GM15510 (cell line): ENCODE measurements around the gene SERPINH1.

Experiments used
- POLR2A ChIP-seq: IDR thresholded peaks from 3 replicates; pipeline ENCODE4 v1.6.1; 2011; ENCODE audit warnings: borderline replicate concordance; ENCODE audit not compliant: insufficient read length; ENCODE audit errors: extremely low read depth

SERPINH1 gene

DNA sequence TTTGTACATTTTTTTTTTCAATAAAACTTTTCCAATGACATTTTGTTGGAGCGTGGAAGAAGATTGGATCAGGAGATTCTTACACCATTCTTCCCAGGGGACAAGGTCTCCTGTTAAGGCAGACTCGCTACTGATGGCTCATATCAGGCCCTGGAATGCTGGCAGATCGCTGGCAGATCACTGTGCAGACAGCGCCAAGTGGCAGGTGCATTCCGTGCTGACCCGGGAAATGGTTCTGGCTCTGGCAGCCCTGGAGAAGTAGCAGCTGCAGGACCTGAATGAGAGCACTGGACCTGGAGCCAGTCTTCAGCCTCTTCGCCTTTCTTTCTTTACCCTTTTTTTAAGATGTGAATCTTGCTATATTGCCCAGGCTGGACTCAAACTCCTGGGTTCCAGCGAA, 10.7 kb downstream of the SERPINH1 start:
- TF ChIP-seq POLR2A: no peak

- no peak for TF ChIP-seq POLR2A
Observed at GRCh38 chr11:75574698-75575602, 12.9 kb downstream of the SERPINH1 start.

DNA sequence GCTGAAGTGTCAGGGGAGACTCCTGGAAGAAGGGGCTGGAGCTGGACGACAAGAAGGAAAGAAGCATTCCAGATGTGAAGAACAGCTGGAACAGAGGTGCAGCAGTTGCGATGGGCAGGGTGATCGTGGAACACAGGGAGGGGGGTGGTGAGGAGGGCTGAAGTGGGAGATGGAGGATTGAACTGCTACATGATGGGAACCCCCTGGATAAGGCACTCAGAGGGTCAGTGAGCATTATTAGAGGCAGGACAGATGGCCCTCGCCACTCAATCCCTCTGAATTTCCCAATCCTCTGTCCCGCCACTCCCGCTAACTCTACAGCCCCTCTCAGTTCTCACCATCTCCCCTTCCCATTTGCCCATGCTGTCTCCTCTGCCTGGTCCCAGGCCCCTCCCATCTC, 14.0 kb downstream of the SERPINH1 start:
- no peak for TF ChIP-seq POLR2A

DNA sequence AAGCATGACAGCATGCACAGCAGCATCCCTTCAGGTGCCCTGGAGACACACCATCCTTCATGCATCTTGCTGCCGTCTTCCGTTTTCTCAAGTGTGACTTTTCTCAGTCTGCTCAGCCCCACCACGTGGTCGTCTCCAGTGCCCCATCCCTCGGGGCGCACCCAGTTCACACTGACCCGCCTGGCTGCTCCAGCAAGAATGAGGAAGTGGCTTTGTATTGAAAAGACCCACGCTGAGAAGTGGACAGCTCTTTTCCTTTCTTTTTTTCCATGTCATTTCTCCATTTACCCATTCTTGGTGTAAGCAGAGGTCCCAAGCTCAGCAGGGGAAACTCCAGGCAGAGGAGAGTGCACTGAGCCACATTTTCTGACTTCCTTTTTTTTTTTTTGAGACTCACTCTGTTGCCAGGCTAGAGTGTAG, 14.5 kb downstream of the SERPINH1 start:
- TF ChIP-seq POLR2A: no peak

- TF ChIP-seq POLR2A: no peak
Observed at GRCh38 chr11:75577207-75577606, 15.2 kb downstream of the SERPINH1 start.

GRCh38 chr11:75578977-75579376, 16.9 kb downstream of the SERPINH1 start:
- TF ChIP-seq POLR2A: no peak

DNA sequence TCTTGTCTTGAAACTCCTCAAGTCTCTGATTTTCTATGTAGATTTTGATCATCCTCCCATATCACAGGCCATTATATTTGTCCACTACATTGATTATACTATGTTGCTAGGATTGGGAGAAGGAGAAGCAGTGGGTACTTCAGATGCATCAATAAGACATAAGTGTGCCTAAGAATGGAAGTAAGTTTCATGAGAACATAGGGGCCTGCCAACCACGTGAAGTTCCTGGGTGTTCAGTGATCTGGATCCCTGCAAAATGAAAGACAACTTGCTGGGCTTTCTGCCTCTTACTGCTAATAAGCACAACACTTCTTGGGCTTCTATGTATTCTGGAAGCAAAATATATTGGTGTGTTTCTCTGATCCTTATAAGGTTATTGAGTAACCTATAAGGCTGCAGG, 17.8 kb downstream of the SERPINH1 start:
- TF ChIP-seq POLR2A: no peak

GRCh38 chr11:75582506-75582894, 20.4 kb downstream of the SERPINH1 start:
- no peak for TF ChIP-seq POLR2A

GRCh38 chr11:75582895-75583717, 21.1 kb downstream of the SERPINH1 start:
- TF ChIP-seq POLR2A: peak; percentile 41

DNA sequence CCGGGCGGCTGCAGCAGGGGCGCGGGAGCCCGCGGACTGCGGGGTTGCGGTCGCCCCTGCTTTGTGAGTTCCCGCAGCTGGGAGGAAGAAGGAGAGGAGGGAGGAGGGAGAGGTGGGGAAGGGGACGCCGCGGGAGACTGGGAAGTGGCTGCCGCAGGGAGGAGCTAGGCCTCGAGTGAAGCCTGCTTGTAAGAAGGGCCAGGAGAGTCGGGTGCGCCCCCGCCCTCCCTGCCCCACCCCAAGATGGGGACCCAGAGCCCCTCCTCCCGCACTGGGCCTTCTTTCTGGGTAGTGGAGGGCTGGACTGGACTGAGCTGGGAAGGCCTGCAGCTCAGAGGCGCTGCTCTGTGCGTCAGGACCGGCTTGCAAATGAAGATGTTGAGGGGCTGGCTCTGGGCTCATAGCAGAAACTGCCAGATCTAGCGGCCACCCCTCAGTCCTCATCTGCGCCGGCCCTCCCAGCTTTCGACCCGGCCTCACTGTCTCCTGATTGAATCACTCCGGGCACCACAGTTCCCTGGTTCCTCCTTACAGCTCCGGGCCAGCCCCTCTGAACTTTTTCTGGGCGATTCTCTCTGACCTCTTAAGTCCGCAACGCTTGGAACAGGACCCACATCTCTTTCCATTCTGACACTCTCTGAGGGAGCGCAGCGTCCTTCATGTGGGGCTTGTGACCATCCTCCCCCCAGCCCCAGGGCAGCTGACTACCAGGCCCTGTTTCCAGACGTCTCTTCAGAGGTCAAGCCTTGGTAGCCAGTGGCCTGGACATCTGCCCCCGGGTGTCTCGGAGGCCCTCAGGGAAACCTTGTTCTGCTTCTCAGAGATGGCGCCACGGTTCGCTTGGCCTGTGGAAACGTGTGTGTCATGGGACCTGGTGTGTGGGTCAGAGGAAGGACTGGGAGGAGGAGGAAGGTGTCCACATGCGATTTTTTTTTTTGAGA, 21.9 kb downstream of the SERPINH1 start:
- no peak for TF ChIP-seq POLR2A

DNA sequence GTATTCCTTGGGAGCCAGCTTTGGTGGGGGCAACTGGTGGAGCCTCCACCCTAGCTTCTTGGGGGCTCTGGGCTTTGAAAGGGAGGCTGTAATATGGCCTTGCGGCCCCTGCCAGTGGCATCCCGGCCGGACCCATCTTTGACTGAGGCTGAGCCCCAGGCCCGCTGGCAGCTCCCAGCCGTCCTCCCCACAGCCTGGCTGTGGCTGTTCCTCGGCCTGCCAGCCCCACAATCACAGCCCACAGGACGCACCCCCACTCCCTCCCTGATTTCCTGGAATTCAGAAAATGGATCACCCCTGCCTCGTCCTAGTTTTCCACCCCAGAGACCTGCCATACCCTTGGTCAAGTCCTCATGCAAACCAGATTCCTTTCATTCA, 23.2 kb downstream of the SERPINH1 start:
- no peak for TF ChIP-seq POLR2A

DNA sequence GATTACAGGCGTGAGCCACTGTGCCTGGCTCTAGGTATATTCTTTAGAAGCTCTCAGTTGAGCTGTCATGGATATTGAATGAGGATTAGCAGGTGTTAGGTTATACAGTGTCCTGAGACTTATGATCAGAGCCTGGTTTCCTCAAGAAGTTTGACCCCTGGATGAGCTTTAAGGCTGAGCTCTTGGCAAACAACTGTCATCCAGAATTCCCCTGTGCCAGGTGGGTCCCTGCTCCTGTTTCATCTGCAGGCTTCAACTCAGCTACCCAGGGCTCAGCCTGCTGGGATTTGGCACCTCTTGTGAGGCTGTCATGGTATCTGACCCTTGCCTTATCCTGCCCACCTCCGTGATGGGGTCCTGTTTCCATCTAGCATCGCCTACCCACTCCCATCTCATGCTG, 24.3 kb downstream of the SERPINH1 start:
- no peak for TF ChIP-seq POLR2A

- no peak for TF ChIP-seq POLR2A
Observed at GRCh38 chr11:75588051-75588481, 26.0 kb downstream of the SERPINH1 start.

DNA sequence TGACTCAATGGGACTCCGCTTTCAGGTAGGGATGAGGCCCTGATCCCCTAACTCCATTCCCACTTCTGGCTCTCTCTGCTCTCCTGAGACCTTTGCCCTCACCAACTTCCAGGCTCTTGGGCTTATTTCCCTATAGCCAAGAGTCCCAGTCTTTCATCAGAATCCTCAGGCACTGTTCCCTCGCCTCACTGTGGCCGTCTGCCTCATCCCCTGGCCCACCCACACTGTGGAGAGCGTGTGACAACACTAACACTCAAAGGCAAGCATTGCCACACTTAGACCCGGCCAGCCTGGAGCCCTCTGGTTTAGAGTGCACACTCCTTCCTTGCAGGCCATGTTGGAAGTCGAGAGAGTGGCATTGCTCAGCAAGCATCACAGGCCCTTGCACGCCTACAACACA, 27.0 kb downstream of the SERPINH1 start:
- TF ChIP-seq POLR2A: no peak
